Body of pancreas (tissue), 4 donors: Measurements from ENCODE around the gene NFATC2.

Experiments used
- CTCF ChIP-seq, 7 experiments: fragments of 450-650 bp in 4 of 7; fragments of 200-600 bp in 3 of 7; sonication (generic) in 3 of 7; IDR thresholded peaks; one replicate each; pipeline ENCODE4 v1.5.1; 2016 to 2019; ENCODE audit warnings: antibody characterized with exemption in 7 of 7
- POLR2A ChIP-seq, 3 donors: fragments of 450-650 bp; IDR thresholded peaks; one replicate each; pipeline ENCODE4 v1.6.1; 2016; ENCODE audit warnings: antibody characterized with exemption in 3 of 3, mild to moderate bottlenecking in 2 of 3

GRCh38 chr20:51354769-51355319 lies 187.7 kb downstream of the NFATC2 start:
- TF ChIP-seq CTCF (IDR thresholded peaks at IDR 0.05) (no peak), POLR2A (IDR thresholded peaks at IDR 0.05) (no peak)
